ENCODE data around the gene SLMAP.

DNA sequence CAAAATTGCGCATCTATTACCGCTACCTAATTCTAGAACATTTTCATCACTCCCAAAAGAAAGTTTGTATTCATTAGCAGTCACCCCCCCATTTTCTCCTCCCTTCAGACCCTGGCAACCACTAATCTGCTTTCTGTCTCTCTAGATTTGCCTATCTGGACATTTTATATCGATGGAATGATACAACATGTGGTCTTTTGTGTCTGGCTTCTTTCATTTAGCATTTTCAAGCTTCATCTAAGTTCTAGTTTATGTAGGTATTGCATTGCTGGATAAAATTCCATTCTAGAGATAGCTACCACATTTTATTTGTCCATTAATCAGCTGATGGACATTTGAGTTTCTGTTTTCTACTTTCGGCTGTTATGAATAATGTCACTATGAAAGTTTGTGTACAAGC, 38.4 kb downstream of the SLMAP start:
- TF ChIP-seq GABPA (IDR thresholded peaks at IDR 0.05; ENCODE audit: low read depth) = no peak
- TF ChIP-seq CTCF (IDR thresholded peaks at IDR 0.05) = no peak
- TF ChIP-seq USF2 (IDR thresholded peaks at IDR 0.05; ENCODE audit: borderline replicate concordance, low read depth, low read length) = no peak
- TF ChIP-seq, protein P1, sequence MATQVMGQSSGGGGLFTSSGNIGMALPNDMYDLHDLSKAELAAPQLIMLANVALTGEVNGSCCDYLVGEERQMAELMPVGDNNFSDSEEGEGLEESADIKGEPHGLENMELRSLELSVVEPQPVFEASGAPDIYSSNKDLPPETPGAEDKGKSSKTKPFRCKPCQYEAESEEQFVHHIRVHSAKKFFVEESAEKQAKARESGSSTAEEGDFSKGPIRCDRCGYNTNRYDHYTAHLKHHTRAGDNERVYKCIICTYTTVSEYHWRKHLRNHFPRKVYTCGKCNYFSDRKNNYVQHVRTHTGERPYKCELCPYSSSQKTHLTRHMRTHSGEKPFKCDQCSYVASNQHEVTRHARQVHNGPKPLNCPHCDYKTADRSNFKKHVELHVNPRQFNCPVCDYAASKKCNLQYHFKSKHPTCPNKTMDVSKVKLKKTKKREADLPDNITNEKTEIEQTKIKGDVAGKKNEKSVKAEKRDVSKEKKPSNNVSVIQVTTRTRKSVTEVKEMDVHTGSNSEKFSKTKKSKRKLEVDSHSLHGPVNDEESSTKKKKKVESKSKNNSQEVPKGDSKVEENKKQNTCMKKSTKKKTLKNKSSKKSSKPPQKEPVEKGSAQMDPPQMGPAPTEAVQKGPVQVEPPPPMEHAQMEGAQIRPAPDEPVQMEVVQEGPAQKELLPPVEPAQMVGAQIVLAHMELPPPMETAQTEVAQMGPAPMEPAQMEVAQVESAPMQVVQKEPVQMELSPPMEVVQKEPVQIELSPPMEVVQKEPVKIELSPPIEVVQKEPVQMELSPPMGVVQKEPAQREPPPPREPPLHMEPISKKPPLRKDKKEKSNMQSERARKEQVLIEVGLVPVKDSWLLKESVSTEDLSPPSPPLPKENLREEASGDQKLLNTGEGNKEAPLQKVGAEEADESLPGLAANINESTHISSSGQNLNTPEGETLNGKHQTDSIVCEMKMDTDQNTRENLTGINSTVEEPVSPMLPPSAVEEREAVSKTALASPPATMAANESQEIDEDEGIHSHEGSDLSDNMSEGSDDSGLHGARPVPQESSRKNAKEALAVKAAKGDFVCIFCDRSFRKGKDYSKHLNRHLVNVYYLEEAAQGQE (IDR thresholded peaks at IDR 0.05; ENCODE audit: low read depth, low read length) = no peak
- no peak for TF ChIP-seq MXI1 (IDR thresholded peaks at IDR 0.05; ENCODE audit: low read depth, low read length)
- no peak for TF ChIP-seq POLR2AphosphoS5 (IDR thresholded peaks at IDR 0.05; ENCODE audit: low read depth, low read length)
- no peak for TF ChIP-seq SIN3A (IDR thresholded peaks at IDR 0.05; ENCODE audit: borderline replicate concordance, low read depth, low read length)
- TF ChIP-seq JUND (IDR thresholded peaks at IDR 0.05) = no peak
- no peak for TF ChIP-seq MAX (IDR thresholded peaks at IDR 0.05; ENCODE audit: low read depth)
- no peak for TF ChIP-seq RCOR1 (IDR thresholded peaks at IDR 0.05; ENCODE audit: low read length)
- no peak for TF ChIP-seq USF1 (IDR thresholded peaks at IDR 0.05; ENCODE audit: borderline replicate concordance, low read depth)
- no peak for TF ChIP-seq CHD2 (IDR thresholded peaks at IDR 0.05; ENCODE audit: low read length, partially characterized antibody)
- TF ChIP-seq SMC3 (IDR thresholded peaks at IDR 0.05; ENCODE audit: low read depth, low read length) = no peak

Data from SK-N-SH (cell line).